GM06990 (cell line): ENCODE data around the gene LMAN1.

Experiments
- DNase-seq: peaks from one replicate; pipeline ENCODE4 v3.0.0-alpha.2; 2011; ENCODE audit not compliant: insufficient read length; ENCODE audit errors: extremely low read depth
- H3K27me3 ChIP-seq: replicated peaks from 2 replicates; pipeline ENCODE4 v1.6.0; 2011; ENCODE audit warnings: low read length; ENCODE audit not compliant: control insufficient read depth, insufficient read depth
- H3K36me3 ChIP-seq: 2 replicates; pipeline ENCODE4 v1.5.1; 2011; ENCODE audit warnings: low read length; ENCODE audit not compliant: control insufficient read depth, insufficient read depth
- H3K4me3 ChIP-seq: replicated peaks from 2 replicates; pipeline ENCODE4 v1.5.1; 2011; ENCODE audit warnings: low read depth, mild to moderate bottlenecking, control low read depth, low read length
- CTCF ChIP-seq: IDR thresholded peaks from 2 replicates; pipeline ENCODE4 v1.5.1; 2011; ENCODE audit warnings: low read length, control low read depth, mild to moderate bottlenecking, inconsistent platforms; ENCODE audit not compliant: insufficient read depth, poor library complexity, severe bottlenecking

Gene LMAN1

GRCh38 chr18:59279722-59280121 lies 79.3 kb downstream of the LMAN1 start:
- peaks cover 6% of the 10 kb centered on the region for H3K27me3 ChIP-seq
- DNase-seq = no peak

GRCh38 chr18:59279193-59279592 lies 79.9 kb downstream of the LMAN1 start:
- Histone ChIP-seq H3K36me3 (no peaks in the 10 kb centered on the region), H3K27me3 (peaks cover 8% of the 10 kb centered on the region), H3K4me3 (no peak overlapping the region)
- TF ChIP-seq CTCF = no peak
- no peak for DNase-seq

More at GRCh38 chr18:59279722-59280121, 79.3 kb downstream of the LMAN1 start:
- TF ChIP-seq CTCF = no peak
- no peak overlapping the region for H3K4me3 ChIP-seq
- H3K36me3 ChIP-seq = no peaks in the 10 kb centered on the region

GRCh38 chr18:59278793-59279192 lies 80.3 kb downstream of the LMAN1 start:
- TF ChIP-seq CTCF = no peak
- Histone ChIP-seq H3K36me3 (no peaks in the 10 kb centered on the region), H3K27me3 (peaks cover 8% of the 10 kb centered on the region), H3K4me3 (no peak overlapping the region)
- DNase-seq = no peak
